Measurements from ENCODE around the gene PTPN5. TPM values are rescaled to one million over a fixed set of nuclear protein-coding genes. Genes with fewer than 3 reads are reported as not detected.

The PTPN5 gene
- total RNA-seq, 2 donors from 2014 or later = 1.4 to 5.3 TPM

DNA sequence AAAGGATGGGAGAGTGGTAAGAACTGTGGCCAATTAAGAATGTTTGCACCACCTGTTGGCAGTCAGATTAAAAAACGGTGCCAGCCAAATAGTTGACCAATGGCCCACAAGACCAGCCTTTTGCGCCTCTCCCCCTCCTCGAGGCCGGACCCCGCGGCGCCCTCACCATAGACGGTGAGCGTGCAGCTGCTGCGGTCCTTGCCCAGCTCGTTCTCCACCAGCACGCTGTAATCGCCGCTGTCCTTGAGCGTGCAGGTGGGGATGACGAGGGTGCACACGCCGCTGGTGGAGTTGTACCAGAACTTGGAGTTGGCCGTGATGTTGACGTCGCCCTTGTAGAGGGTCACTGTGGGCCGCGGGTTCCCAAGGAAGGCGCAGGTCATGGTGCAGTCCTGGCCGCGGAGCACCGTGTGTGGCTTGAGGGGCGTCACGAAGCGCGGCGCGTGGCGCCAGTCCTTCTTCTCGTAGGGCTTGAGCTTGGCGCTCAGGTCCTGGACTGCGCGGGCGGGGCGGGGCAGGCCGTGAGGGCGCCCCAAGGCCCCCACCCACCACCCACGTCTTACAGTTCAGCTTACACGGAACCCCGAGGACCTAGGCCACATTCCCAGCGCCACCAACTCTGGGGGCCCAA lies 85.8 kb downstream of the PTPN5 start:
- H3K27me3 ChIP-seq = no peaks in the 10 kb centered on the region
- peak overlapping the region; percentile 40 to 59 for H3K4me3 ChIP-seq
- peaks cover 9% of the 10 kb centered on the region for H3K36me3 ChIP-seq
- H3K9me3 ChIP-seq = no peaks in the 10 kb centered on the region
- TF ChIP-seq, protein P1, sequence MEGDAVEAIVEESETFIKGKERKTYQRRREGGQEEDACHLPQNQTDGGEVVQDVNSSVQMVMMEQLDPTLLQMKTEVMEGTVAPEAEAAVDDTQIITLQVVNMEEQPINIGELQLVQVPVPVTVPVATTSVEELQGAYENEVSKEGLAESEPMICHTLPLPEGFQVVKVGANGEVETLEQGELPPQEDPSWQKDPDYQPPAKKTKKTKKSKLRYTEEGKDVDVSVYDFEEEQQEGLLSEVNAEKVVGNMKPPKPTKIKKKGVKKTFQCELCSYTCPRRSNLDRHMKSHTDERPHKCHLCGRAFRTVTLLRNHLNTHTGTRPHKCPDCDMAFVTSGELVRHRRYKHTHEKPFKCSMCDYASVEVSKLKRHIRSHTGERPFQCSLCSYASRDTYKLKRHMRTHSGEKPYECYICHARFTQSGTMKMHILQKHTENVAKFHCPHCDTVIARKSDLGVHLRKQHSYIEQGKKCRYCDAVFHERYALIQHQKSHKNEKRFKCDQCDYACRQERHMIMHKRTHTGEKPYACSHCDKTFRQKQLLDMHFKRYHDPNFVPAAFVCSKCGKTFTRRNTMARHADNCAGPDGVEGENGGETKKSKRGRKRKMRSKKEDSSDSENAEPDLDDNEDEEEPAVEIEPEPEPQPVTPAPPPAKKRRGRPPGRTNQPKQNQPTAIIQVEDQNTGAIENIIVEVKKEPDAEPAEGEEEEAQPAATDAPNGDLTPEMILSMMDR (IDR thresholded peaks at IDR 0.05) = no peak
- peaks cover 0 to 42% of the 10 kb centered on the region in 2 donors for H3K4me1 ChIP-seq
- DNase-seq (ENCODE audit: low spot score) = peak; percentile 65
- peak overlapping the region; percentile 53 to 79 for H3K27ac ChIP-seq

DNA sequence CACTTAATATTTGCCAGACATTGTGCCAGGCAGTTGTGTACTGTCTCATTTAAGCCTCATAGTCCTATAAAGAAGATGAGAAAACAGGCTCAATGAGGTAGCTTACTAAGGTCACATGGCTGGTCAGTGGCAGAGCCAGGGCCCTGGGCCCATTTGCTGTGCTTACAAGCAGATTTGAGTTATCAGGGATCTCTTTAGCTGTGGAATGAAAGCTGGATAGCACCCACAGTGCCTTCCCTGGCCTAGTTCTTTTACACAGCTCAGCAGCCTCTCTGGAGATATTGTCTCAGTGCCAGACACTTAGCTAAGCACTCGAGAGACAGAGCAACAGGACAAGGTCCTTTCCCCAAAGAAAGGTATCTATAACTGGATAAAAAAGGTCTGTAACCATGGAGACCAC lies 86.9 kb downstream of the PTPN5 start:
- TF ChIP-seq, protein P1 (IDR thresholded peaks at IDR 0.05) = no peak
- no peaks in the 10 kb centered on the region for H3K9me3 ChIP-seq
- H3K4me3 ChIP-seq = no peak overlapping the region
- no peak for DNase-seq (ENCODE audit: low spot score)
- peak overlapping the region; percentile 15 to 35 for H3K27ac ChIP-seq
- H3K36me3 ChIP-seq = peaks cover 9% of the 10 kb centered on the region
- no peaks in the 10 kb centered on the region for H3K27me3 ChIP-seq
- peaks cover 0 to 53% of the 10 kb centered on the region in 2 donors for H3K4me1 ChIP-seq

DNA sequence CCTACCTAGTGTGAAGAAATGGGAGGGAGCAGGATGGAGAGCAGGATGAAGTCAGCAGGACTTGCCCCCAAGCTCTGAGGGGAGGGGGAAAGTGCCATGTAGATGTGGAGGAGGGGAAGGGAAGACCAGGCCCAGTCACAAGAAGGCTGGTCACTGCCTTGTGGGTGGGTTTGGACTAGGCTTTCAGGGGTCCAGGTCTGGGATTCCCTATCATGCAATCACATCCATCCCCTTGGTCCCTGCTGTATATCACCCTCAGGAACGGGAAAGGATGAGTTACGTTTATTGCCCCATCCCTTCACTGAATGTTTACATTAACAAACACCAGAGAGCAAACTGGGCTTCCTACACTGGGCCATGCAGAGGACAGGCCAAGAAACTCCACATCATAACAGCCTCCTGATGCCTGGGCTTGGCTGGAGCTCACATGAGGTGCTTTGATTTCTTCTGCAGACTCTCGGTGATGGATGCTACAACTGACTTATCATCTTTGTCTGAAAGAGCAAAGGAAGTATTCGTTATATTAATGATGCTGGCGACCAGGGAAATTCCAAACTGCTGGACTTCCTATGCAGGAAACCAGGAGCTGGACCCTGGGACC lies 87.5 kb downstream of the PTPN5 start:
- DNase-seq (ENCODE audit: low spot score) = no peak
- Histone ChIP-seq H3K4me3 (no peak overlapping the region), H3K9me3 (no peaks in the 10 kb centered on the region), H3K4me1 (peaks cover 0 to 58% of the 10 kb centered on the region in 2 donors), H3K27ac (peak overlapping the region; percentile 15 to 35), H3K27me3 (no peaks in the 10 kb centered on the region), H3K36me3 (peaks cover 9% of the 10 kb centered on the region)
- TF ChIP-seq, protein P1 (IDR thresholded peaks at IDR 0.05) = no peak

DNA sequence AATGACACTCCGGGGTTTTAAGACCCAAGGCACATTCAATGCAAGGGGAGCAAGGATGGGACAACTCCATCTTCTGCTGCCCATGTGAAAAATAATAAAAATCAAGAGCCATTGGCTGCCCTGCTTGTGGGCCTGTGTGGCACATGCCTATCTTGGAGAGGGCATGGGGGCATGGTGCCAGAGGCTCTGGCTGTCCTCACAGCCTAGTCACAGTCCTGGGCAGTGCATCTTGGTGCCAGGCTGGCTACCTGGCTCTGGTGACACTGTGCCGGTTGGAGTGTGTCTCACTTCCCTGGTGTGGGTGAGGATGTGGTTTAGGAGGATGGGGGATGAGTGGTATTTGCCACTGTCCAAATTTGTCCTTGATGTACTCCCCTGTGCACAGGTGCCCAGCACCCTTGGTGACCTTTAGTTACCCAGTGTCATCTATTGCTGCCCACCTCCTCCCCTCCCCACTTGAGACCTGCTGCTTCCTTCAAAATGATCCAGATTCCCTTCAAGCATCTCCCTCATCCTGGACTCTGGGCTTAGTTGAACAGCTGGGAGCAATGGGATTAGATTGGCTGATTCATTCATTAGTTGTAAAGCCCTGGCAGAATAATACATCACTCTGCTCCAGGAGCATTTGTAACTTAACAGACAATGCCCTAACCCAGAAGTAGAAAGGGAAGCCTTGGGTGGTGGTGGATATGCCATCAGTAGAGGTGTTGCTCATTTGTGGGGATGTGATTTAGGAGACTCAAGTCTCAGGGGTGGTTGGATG lies 88.4 kb downstream of the PTPN5 start:
- no peak for DNase-seq (ENCODE audit: low spot score)
- peaks cover 9% of the 10 kb centered on the region for H3K36me3 ChIP-seq
- no peak overlapping the region for H3K27ac ChIP-seq
- no peak overlapping the region for H3K4me3 ChIP-seq
- TF ChIP-seq, protein P1 (IDR thresholded peaks at IDR 0.05) = no peak
- peaks cover 0 to 58% of the 10 kb centered on the region in 2 donors for H3K4me1 ChIP-seq
- no peaks in the 10 kb centered on the region for H3K9me3 ChIP-seq
- no peaks in the 10 kb centered on the region for H3K27me3 ChIP-seq

DNA sequence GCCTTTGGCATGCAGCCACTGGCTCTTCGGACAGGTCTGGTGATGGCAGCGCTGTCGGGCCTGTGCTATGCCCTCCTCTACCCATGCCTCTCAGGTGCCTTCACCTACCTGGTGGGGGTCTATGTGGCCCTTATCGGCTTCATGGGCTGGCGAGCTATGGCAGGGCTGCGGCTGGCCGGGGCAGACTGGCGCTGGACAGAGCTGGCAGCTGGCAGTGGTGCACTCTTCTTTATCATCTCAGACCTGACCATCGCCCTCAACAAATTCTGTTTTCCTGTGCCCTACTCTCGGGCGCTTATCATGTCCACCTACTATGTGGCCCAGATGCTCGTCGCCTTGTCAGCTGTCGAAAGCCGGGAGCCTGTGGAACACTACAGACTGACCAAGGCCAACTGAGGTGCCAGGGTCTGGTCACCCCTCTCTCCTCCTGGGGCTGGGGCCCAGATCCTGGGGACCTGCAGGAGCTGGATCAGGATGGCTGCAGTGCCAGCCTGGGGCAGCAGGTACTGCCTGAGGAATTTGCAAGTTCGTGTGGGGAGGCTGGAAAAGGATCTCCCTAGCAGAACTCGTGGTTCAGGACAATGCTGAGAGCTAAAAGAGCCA lies 89.9 kb downstream of the PTPN5 start:
- H3K4me3 ChIP-seq = no peak overlapping the region
- TF ChIP-seq, protein P1 (IDR thresholded peaks at IDR 0.05) = no peak
- peaks cover 9% of the 10 kb centered on the region for H3K36me3 ChIP-seq
- H3K9me3 ChIP-seq = no peaks in the 10 kb centered on the region
- no peak overlapping the region for H3K27ac ChIP-seq
- peaks cover 0 to 55% of the 10 kb centered on the region in 2 donors for H3K4me1 ChIP-seq
- H3K27me3 ChIP-seq = no peaks in the 10 kb centered on the region
- DNase-seq (ENCODE audit: low spot score) = no peak

Data from right atrium auricular region (tissue), 2 donors.